Right lobe of liver (tissue), 6 donors: ENCODE data around the gene TMEM100. TPM values are rescaled to one million over a fixed set of nuclear protein-coding genes. Genes with fewer than 3 reads are reported as not detected.

Experiments used
- ATAC-seq, 4 donors: fragments of 200-7000 bp; cut with Tn5 transposase; one replicate each; pipeline ENCODE4 v1.9.1; 2020; ENCODE audit warnings: mild to moderate bottlenecking in 4 of 4, moderate library complexity in 4 of 4
- DNase-seq, 3 donors: peaks; one replicate each; pipeline ENCODE4 v3.0.0-alpha.2; 2020
- H3K27ac ChIP-seq, 3 donors: fragments of 200-600 bp; one replicate each; pipeline ENCODE4 v1.8.0; 2022
- H3K27me3 ChIP-seq, 2 donors: fragments of 200-600 bp; one replicate each; pipeline ENCODE4 v1.8.0; 2022
- H3K36me3 ChIP-seq, 4 donors: fragments of 200-600 bp; sonication (generic) in 1 of 4; one replicate each; pipeline versions ENCODE4 v1.5.1 to v1.8.0; 2017 to 2022; ENCODE audit warnings: control low read depth in 1 of 4
- H3K4me1 ChIP-seq, 4 donors: fragments of 200-600 bp; sonication (generic) in 1 of 4; one replicate each; pipeline versions ENCODE4 v1.5.1 to v1.8.0; 2017 to 2022; ENCODE audit warnings: control low read depth in 1 of 4
- H3K4me3 ChIP-seq, 3 donors: fragments of 200-600 bp; one replicate each; pipeline ENCODE4 v1.8.0; 2022
- H3K9me3 ChIP-seq, 4 donors: fragments of 200-600 bp; sonication (generic) in 1 of 4; one replicate each; pipeline versions ENCODE4 v1.5.1 to v1.8.0; 2017 to 2022; ENCODE audit warnings: control low read depth in 1 of 4
- POLR2A ChIP-seq: fragments of 450-650 bp; IDR thresholded peaks from one replicate; pipeline ENCODE4 v1.6.1; 2017; ENCODE audit warnings: antibody characterized with exemption, mild to moderate bottlenecking
- WGBS: methylation state at CpG from one replicate; pipeline ENCODE4 v1.1.6; 2018; ENCODE audit warnings: low coverage, low lambda C conversion rate; ENCODE audit not compliant: insufficient coverage; ENCODE audit errors: missing lambda C conversion rate; 5-methylcytosine and 5-hydroxymethylcytosine counted together
- intact Hi-C, 2 donors: fragments of 100-400 bp; cut with DNase I; formaldehyde crosslinking; loops; one replicate each; pipeline versions ENCODE4 v1.11.2 to v1.14.1; 2022
- total RNA-seq, 6 experiments: library from RNA; depleted of rRNA in 2 of 6; stranded (reverse); fragments of >200 nt in 2 of 6; fragmentation: NEBNext Ultra II Directional in 3 of 6; extraction: Animal tissue kit (Norgen Biotek cat#: 25700) in 3 of 6; gene quantifications; one replicate each; pipeline versions ENCODE4 v1.1.0 to v1.2.4, GENCODE V29; 2016 to 2023
- TF ChIP-seq, protein P1 (sequence below), 4 donors: fragments of 200-600 bp in 3 of 4; fragments of 450-650 bp in 1 of 4; IDR thresholded peaks; one replicate each; pipeline versions ENCODE4 v1.5.1 to v1.8.0; 2016 to 2022; ENCODE audit warnings: antibody characterized with exemption in 4 of 4, mild to moderate bottlenecking in 2 of 4
- donor health status: DM: no; HTN: yes; CAD: no.
- donor health status: DM: no; HTN: no; CAD: no.
- donor health status: DM: no; HTN: no; CAD: no.
- donor health status: DM: no; HTN: yes; CAD: no.
- donor health status: DM: no; HTN: yes; CAD: no.

Gene TMEM100
- total RNA-seq, 6 experiments from 2014 or later, result 1.8 to 8.3 (median 4.5) TPM

DNA sequence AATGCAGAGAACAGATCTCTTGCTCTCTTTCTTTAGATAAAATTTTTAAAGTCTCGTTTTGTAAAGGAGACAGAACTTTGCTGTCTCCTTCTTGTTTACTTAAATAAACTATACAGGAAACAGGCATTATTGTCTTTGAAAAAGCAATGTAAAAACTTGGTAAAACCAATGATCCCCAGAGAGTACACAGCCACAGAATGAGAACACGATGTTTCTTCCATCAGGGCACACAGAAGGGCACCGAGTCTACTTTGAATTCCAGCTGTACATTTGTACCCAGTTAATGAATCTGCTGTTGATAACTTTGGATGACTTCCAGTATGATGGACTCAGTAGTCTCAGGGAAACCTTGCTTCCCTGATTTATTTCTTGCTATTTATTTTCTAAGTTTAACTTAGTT lies 8.1 kb upstream of the TMEM100 start:
- 12% methylated on average over 3 of the region's 3 CpGs for WGBS
- peaks cover 0 to 49% (median 19%) of the 10 kb centered on the region in 4 donors for H3K4me1 ChIP-seq
- H3K27ac ChIP-seq, result peak overlapping the region; percentile 66 to 95 (median 92)
- TF ChIP-seq POLR2A, result peak; percentile 37
- TF ChIP-seq, protein P1, sequence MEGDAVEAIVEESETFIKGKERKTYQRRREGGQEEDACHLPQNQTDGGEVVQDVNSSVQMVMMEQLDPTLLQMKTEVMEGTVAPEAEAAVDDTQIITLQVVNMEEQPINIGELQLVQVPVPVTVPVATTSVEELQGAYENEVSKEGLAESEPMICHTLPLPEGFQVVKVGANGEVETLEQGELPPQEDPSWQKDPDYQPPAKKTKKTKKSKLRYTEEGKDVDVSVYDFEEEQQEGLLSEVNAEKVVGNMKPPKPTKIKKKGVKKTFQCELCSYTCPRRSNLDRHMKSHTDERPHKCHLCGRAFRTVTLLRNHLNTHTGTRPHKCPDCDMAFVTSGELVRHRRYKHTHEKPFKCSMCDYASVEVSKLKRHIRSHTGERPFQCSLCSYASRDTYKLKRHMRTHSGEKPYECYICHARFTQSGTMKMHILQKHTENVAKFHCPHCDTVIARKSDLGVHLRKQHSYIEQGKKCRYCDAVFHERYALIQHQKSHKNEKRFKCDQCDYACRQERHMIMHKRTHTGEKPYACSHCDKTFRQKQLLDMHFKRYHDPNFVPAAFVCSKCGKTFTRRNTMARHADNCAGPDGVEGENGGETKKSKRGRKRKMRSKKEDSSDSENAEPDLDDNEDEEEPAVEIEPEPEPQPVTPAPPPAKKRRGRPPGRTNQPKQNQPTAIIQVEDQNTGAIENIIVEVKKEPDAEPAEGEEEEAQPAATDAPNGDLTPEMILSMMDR (IDR thresholded peaks at IDR 0.05), result no peak
- no peaks in the 10 kb centered on the region for H3K36me3 ChIP-seq
- no peaks in the 10 kb centered on the region for H3K27me3 ChIP-seq
- H3K9me3 ChIP-seq, result no peaks in the 10 kb centered on the region
- DNase-seq, result no peak
- peak; percentile 22 to 59 (median 39) for ATAC-seq
- intact Hi-C loops, result no loop called here
- H3K4me3 ChIP-seq, result peak overlapping the region in 1 of 3 donors; percentile 39

DNA sequence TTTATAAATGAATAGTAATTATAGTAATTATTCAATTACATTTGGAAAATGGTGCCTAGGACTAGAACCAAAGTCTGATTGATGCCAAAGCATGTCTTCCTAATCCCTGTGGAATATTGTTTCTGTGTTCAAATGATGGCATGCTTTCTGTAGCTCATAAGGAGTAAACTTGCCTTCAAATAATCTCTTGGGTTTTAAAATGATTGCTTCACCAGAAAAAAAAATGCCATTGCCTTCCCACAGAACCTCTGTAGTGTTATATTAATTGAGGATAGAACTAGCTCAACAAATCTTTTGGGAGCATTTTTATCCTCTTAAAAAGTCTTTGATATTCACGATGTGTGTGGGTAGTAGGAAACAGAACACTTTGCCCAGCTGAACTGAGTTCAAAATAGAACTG lies 7.7 kb upstream of the TMEM100 start:
- H3K4me1 ChIP-seq, result peaks cover 0 to 45% (median 19%) of the 10 kb centered on the region in 4 donors
- no peaks in the 10 kb centered on the region for H3K27me3 ChIP-seq
- no peaks in the 10 kb centered on the region for H3K36me3 ChIP-seq
- intact Hi-C loops, result no loop called here
- 0% methylated on average over 1 of the region's 1 CpG for WGBS
- ATAC-seq, result no peak
- no peak for DNase-seq
- H3K27ac ChIP-seq, result peak overlapping the region; percentile 66 to 95 (median 92)
- H3K9me3 ChIP-seq, result no peaks in the 10 kb centered on the region
- TF ChIP-seq, protein P1 (IDR thresholded peaks at IDR 0.05), result no peak
- no peak for TF ChIP-seq POLR2A
- peak overlapping the region in 1 of 3 donors; percentile 39 for H3K4me3 ChIP-seq

DNA sequence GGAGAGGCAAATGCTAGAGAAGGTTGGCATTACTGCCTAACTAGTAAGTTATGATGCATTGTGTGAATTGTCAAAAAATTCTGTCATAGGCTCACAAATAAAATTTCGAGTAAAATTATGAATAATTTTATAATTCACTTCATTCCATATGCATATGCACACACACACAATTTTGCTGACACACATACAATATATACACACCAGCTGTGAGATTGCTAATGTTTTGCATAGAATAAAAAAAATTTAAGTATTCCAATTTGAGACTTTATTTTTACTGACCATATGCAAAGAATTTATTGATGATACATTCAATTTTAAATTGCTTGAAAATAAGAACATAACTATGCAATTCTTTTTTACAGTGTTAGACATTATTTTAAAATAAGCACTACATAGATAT lies 6.8 kb upstream of the TMEM100 start:
- TF ChIP-seq, protein P1 (IDR thresholded peaks at IDR 0.05), result no peak
- no peak for TF ChIP-seq POLR2A
- intact Hi-C loops, result loop anchor here in 1 of 2 donors (10.0 kb wide), 1 partner anchor 125 kb away; no protein-coding TSS in a partner anchor
- 83% methylated on average over 1 of the region's 1 CpG for WGBS
- Histone ChIP-seq H3K4me1 (peaks cover 0 to 42% (median 19%) of the 10 kb centered on the region in 4 donors), H3K9me3 (no peaks in the 10 kb centered on the region), H3K27me3 (no peaks in the 10 kb centered on the region), H3K27ac (no peak overlapping the region), H3K36me3 (no peaks in the 10 kb centered on the region), H3K4me3 (no peak overlapping the region)
- DNase-seq (no peak), ATAC-seq (no peak)

DNA sequence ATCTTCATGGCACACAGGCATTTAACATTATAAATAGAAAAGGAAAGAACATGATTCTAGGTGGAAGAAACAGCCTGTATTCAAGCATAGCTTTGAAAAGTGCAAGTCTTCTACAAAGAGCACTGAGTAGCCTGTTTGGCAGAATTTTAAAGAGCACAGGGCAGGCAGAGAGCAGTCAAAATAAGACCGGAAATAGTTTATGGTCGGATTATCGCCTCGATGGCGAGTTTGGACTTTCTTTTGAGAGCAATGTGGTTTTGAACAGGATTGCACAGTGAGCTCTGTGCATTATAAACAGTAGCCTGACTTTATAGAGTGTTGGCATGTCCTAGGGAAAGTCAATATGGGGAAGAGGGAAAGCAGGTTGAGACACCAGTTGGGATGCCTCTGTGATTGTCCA lies 6.2 kb upstream of the TMEM100 start:
- no peak for TF ChIP-seq POLR2A
- TF ChIP-seq, protein P1 (IDR thresholded peaks at IDR 0.05), result no peak
- ATAC-seq, result no peak
- no peak overlapping the region for H3K4me3 ChIP-seq
- intact Hi-C loops, result loop anchor here in 1 of 2 donors (10.0 kb wide), 1 partner anchor 124 kb away; no protein-coding TSS in a partner anchor
- H3K27ac ChIP-seq, result no peak overlapping the region
- 80% methylated on average over 5 of the region's 5 CpGs for WGBS
- no peaks in the 10 kb centered on the region for H3K36me3 ChIP-seq
- peaks cover 0 to 38% (median 19%) of the 10 kb centered on the region in 4 donors for H3K4me1 ChIP-seq
- no peaks in the 10 kb centered on the region for H3K27me3 ChIP-seq
- H3K9me3 ChIP-seq, result no peaks in the 10 kb centered on the region
- DNase-seq, result no peak
